Fibroblast of pulmonary artery (primary cell): ENCODE data around the gene DHX34.
"Not testable (repeated sequence)": the region's sequence is repeated elsewhere in the genome, so short reads cannot be mapped to it uniquely, and the experiment has no call there.

ENCODE experiments used
- DNase-seq: peaks from one replicate; pipeline ENCODE4 v3.0.0-alpha.2; 2010; ENCODE audit warnings: low read depth
- H3K4me3 ChIP-seq: replicated peaks from 2 replicates; pipeline ENCODE4 v1.5.1; 2011; ENCODE audit warnings: low read depth, mild to moderate bottlenecking, control low read depth, low read length, moderate library complexity
- CTCF ChIP-seq: IDR thresholded peaks from 2 replicates; pipeline ENCODE4 v1.5.1; 2011; ENCODE audit warnings: mild to moderate bottlenecking, control low read depth, low read length, inconsistent platforms; ENCODE audit errors: missing control alignments

The DHX34 gene

GRCh38 chr19:47343194-47343802 is 5.8 kb upstream of the DHX34 start:
- no peak overlapping the region for H3K4me3 ChIP-seq
- no peak for TF ChIP-seq CTCF
- no peak for DNase-seq

DNA sequence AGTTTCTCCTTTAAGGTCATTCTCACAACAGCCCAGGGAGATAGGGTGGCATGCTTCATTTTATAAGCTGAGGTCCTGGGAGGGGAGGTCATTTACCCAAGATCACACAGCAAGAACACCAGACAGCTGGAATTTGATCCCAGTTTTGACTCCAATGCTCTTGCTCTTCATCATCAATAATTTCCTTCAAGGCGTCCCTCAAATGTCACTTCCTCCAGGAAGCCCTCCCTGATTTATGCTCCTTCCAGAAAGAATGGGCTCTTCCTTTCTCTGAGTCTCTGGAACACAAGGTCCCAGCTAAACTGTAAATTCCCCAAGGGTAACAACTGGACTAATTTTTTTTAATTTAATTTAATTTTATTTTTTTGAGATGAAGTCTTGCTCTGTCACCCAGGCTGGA is 4.7 kb upstream of the DHX34 start:
- TF ChIP-seq CTCF: no peak
- no peak overlapping the region for H3K4me3 ChIP-seq
- no peak for DNase-seq

GRCh38 chr19:47346024-47346423 is 3.1 kb upstream of the DHX34 start:
- not testable (repeated sequence) for DNase-seq, H3K4me3 ChIP-seq

DNA sequence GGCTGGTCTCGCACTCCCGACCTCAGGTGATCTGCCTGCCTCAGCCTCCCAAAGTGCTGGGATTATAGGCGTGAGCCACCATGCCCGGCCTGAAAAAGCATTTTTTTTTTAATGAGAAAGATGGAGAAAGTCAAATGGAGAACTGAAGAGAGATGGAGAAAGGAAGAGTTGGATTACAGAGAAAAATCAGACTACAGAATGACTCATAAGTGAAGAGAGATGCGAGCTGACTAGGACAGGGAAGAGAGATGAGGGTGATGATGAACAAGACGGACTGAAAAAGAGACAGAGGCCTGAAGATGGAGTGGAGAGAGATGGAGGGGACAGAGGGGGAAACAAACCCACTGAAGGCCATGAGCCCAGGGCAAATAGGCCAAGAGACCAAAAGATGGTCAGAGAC is 1.5 kb downstream of the DHX34 start:
- no peak overlapping the region for H3K4me3 ChIP-seq
- TF ChIP-seq CTCF: no peak

DNA sequence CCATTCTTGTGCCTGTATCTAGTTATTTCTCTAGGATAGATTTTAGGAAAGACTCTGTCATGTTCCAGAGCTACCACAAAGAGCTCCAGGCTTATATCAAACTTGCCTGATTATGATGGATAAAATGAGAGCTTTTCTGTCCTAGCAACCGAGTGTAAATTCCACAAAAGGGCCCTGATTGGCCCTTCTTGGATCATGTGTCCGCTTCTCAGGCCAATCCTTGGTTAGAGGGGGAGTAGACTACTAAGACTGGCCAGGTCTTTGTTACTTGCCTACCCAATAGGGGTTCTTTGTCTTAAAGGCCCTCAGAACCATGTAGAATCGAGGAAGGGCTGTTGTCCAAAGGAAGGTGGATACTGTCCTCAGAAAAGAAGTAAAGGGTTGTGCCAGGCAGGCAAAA is 2.4 kb downstream of the DHX34 start:
- TF ChIP-seq CTCF: no peak
- no peak overlapping the region for H3K4me3 ChIP-seq
- peak; percentile 52 for DNase-seq

More for the DNA sequence above, 1.5 kb downstream of the DHX34 start:
- DNase-seq: no peak

DNA sequence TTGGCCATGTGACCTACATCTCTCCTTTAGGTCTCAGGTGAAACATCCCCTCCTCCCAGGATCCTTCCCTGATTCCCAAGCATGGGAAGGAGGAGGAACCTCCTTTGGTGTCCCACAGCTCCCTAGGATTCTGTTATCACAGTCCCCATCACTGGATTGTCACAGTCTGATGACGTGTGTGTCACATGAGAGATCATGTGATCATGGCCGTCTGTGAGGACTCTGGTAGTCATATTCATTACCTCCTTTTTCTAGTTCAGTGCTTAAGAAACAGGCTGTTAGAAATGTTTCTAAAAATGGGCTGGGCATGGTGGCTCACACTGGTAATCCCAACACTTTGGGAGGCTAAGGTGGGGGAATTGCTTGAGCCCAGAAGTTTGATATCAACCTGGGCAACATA is 3.0 kb downstream of the DHX34 start:
- H3K4me3 ChIP-seq: no peak overlapping the region
- DNase-seq: no peak
- TF ChIP-seq CTCF: no peak

GRCh38 chr19:47353307-47353712 is 4.2 kb downstream of the DHX34 start:
- DNase-seq: no peak
- no peak overlapping the region for H3K4me3 ChIP-seq
- TF ChIP-seq CTCF: no peak
